Lower leg skin (tissue), 4 donors: ENCODE results near the gene FRMD8. TPM values are rescaled to one million over a fixed set of nuclear protein-coding genes. Genes with fewer than 3 reads are reported as not detected.

Source experiments
- DNase-seq, 2 donors: peaks; one replicate each; pipeline ENCODE4 v3.0.0-alpha.2; 2019; ENCODE audit warnings: low spot score in 2 of 2
- H3K4me3 ChIP-seq: fragments of 200-600 bp; sonication (generic); 2 replicates; pipeline ENCODE4 v1.5.1; 2017; ENCODE audit warnings: mild to moderate bottlenecking, low read depth; ENCODE audit not compliant: poor library complexity, severe bottlenecking
- POLR2A ChIP-seq, 2 donors: fragments of 450-650 bp; IDR thresholded peaks; one replicate each; pipeline ENCODE4 v1.6.1; 2016 to 2017; ENCODE audit warnings: antibody characterized with exemption in 2 of 2, mild to moderate bottlenecking in 1 of 2, moderate library complexity in 1 of 2
- WGBS, 2 donors: methylation state at CpG; one replicate each; pipeline ENCODE4 v1.1.5; 2018; 5-methylcytosine and 5-hydroxymethylcytosine counted together
- intact Hi-C: fragments of 100-400 bp; cut with DNase I; formaldehyde crosslinking; loops from one replicate; pipeline ENCODE4 v1.15.0; 2023; ENCODE audit warnings: low total_unique reads
- total RNA-seq, 4 donors: library from RNA; depleted of rRNA; stranded (reverse); fragments of >200 nt; gene quantifications; one replicate each; pipeline ENCODE4 v1.1.0, GENCODE V29; 2016
- TF ChIP-seq, protein P1 (sequence below), 3 donors: fragments of 450-650 bp; IDR thresholded peaks; one replicate each; pipeline ENCODE4 v1.5.1; 2016; ENCODE audit warnings: antibody characterized with exemption in 3 of 3, mild to moderate bottlenecking in 3 of 3, moderate library complexity in 2 of 3

FRMD8 gene
- total RNA-seq, 4 donors from 2014 or later: 81.8 to 135 (median 112) TPM

DNA sequence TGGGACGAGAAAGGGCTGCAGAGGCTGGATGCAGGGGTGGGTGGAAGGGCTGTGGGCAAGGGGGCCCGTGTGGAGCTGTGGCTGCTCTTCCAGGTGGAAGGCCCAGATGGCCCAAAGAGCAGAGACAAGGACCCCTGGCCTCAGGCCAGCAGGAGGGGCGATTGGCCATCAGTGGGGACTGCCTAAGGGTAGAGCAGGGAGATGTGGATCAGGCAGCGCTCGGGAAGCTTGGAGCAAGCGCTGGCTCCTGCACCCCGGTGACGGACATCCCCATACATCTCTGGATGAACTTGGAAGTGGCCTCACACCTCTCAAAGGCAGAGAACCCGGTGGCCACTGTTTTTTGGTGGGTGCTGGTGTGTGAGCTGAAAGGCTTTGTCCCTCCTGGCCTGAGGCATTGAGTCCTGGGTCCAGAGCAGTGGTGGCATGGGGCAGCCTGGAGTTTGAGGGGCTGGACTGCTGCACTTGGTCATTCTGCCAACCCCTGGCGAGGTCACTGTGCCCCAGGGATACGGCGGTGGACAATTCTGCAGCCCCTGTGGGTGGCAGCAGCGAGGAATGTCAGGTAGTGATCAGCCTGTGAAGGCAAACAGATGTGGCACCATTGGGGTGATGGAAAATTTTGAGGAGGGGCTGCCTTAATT lies 5.9 kb downstream of the FRMD8 start:
- TF ChIP-seq, protein P1, sequence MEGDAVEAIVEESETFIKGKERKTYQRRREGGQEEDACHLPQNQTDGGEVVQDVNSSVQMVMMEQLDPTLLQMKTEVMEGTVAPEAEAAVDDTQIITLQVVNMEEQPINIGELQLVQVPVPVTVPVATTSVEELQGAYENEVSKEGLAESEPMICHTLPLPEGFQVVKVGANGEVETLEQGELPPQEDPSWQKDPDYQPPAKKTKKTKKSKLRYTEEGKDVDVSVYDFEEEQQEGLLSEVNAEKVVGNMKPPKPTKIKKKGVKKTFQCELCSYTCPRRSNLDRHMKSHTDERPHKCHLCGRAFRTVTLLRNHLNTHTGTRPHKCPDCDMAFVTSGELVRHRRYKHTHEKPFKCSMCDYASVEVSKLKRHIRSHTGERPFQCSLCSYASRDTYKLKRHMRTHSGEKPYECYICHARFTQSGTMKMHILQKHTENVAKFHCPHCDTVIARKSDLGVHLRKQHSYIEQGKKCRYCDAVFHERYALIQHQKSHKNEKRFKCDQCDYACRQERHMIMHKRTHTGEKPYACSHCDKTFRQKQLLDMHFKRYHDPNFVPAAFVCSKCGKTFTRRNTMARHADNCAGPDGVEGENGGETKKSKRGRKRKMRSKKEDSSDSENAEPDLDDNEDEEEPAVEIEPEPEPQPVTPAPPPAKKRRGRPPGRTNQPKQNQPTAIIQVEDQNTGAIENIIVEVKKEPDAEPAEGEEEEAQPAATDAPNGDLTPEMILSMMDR (IDR thresholded peaks at IDR 0.05): no peak
- no peak for TF ChIP-seq POLR2A (IDR thresholded peaks at IDR 0.05)
- intact Hi-C loops: no loop called here
- WGBS, 2 donors: 83 to 91% methylated on average over 13 of the region's 13 CpGs
- no peak for DNase-seq
- H3K4me3 ChIP-seq: no peak overlapping the region

DNA sequence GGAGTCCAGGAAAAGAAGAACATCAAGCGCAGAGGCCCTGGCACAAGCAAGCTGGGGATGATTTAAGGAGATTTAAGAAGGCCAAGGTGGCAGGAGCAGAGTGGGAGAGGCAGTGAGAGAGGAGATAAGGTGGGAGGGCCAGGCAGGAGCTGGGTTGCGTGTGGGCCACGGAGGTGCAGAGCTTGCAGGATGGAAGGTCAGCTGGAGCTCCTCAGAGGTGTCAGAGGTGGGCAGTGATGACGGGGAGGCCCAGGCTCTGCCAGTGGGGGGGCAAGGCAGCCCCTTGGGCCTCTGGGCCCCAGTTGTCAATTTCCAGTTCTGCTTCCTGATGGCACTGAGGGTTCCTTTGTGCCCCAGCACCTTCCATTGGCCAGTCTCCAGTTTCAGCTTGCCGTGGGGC lies 6.5 kb downstream of the FRMD8 start:
- 88 to 89% methylated on average over 5 of the region's 5 CpGs for WGBS, 2 donors
- no peak for DNase-seq
- intact Hi-C loops: no loop called here
- TF ChIP-seq POLR2A (IDR thresholded peaks at IDR 0.05): no peak
- TF ChIP-seq, protein P1 (IDR thresholded peaks at IDR 0.05): no peak
- no peak overlapping the region for H3K4me3 ChIP-seq

DNA sequence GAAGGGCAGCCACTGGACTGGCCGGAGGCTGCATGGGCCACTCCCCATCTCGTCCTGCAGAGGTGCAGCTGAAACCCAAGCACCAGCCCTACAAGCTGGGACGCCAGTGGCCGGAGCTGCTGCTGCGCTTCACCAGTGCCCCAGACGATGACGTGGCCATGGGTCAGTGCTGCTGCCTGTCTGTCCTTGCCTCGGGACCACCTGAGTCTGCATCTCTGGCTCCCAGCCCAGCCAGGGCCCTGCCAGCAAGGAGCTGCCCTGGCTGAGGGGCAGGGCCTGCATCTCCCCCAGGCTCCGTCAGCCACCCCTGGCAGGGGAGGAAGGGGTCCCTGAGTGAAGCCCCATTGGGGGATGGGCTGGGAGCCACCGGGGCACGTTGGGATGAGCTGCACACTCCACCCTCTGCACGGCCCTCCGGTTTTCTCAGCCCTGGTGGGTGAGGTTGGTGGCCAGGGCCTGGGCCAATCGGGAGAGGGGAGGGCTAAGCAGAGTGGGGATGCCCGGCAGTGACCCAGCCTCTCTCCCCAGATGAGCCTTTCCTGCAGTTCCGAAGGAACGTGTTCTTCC lies 7.2 kb downstream of the FRMD8 start:
- 89 to 93% methylated on average over 5 to 17 of the region's 17 CpGs for WGBS, 2 donors
- no peak for DNase-seq
- H3K4me3 ChIP-seq: no peak overlapping the region
- no peak for TF ChIP-seq POLR2A (IDR thresholded peaks at IDR 0.05)
- TF ChIP-seq, protein P1 (IDR thresholded peaks at IDR 0.05): no peak
- intact Hi-C loops: no loop called here

DNA sequence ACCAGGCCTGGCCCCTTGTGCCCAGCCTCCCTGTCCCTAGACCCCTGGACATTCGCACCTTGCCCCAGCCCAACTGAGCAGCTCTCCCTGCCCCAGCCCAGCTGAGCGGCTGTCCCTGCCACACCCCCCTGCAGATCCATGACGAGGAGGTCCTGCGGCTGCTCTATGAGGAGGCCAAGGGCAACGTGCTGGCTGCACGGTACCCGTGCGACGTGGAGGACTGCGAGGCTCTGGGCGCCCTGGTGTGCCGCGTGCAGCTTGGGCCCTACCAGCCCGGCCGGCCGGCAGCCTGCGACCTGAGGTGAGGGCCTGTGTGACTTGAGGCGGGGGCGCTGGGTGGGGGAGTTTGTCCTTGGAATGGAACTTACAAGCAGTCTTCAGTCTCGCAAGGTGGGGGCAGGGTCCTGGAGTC lies 7.7 kb downstream of the FRMD8 start:
- no peak overlapping the region for H3K4me3 ChIP-seq
- intact Hi-C loops: no loop called here
- no peak for DNase-seq
- TF ChIP-seq POLR2A (IDR thresholded peaks at IDR 0.05): no peak
- TF ChIP-seq, protein P1 (IDR thresholded peaks at IDR 0.05): no peak
- 90 to 92% methylated on average over 3 to 18 of the region's 20 CpGs for WGBS, 2 donors

DNA sequence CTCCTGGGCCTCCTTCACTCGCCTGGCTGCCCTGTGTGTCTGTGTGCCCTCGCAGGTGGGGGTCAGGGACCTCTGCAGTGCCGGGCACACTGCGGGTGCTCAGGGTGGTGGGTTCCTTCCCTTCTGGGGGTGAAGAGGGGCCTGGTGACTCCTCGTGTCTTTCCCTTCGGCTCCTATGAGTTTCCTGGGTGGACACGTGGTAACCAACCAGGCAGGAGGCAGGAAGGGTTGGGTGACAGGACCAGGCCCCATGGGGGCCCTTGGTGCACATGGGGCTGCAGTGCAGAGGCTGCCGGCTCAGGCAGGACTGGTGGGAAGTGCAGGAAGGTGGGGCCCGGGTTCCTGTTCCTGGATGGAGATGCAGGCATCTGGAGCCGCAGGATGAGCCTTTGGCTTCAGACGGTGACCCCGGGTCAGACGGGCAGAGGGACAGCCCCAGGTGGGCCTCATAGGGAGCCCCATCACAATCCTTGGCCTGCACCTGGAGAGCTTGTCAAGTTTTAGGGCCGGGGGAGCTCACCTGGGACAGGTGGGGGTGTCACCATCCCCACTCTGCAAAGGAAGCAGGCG lies 9.6 kb downstream of the FRMD8 start:
- intact Hi-C loops: no loop called here
- no peak for DNase-seq
- WGBS, 2 donors: 86 to 87% methylated on average over 10 to 15 of the region's 15 CpGs
- H3K4me3 ChIP-seq: no peak overlapping the region
- TF ChIP-seq, protein P1 (IDR thresholded peaks at IDR 0.05): no peak
- TF ChIP-seq POLR2A (IDR thresholded peaks at IDR 0.05): no peak
